T-helper 1 cell treated with Interleukin-12 subunit alpha and Interleukin-12 subunit beta and Interleukin-4 antibody, amounts not matched to agents 30 ng/mL and 1 ng/mL, for 36 hours (primary cell): ENCODE measurements around the gene THBS4. TPM values are rescaled to one million over a fixed set of nuclear protein-coding genes. Genes with fewer than 3 reads are reported as not detected.

Source experiments
- intact Hi-C: fragments of 100-400 bp; cut with micrococcal nuclease; formaldehyde crosslinking; loops from one replicate; pipeline ENCODE4 v1.15.1; 2024
- total RNA-seq: library from RNA; stranded (reverse); gene quantifications from 2 replicates; pipeline ENCODE4 v1.2.3, GENCODE V29; 2022

Gene THBS4
- total RNA-seq, result 0.73 and 1.1 TPM in 2 replicates

DNA sequence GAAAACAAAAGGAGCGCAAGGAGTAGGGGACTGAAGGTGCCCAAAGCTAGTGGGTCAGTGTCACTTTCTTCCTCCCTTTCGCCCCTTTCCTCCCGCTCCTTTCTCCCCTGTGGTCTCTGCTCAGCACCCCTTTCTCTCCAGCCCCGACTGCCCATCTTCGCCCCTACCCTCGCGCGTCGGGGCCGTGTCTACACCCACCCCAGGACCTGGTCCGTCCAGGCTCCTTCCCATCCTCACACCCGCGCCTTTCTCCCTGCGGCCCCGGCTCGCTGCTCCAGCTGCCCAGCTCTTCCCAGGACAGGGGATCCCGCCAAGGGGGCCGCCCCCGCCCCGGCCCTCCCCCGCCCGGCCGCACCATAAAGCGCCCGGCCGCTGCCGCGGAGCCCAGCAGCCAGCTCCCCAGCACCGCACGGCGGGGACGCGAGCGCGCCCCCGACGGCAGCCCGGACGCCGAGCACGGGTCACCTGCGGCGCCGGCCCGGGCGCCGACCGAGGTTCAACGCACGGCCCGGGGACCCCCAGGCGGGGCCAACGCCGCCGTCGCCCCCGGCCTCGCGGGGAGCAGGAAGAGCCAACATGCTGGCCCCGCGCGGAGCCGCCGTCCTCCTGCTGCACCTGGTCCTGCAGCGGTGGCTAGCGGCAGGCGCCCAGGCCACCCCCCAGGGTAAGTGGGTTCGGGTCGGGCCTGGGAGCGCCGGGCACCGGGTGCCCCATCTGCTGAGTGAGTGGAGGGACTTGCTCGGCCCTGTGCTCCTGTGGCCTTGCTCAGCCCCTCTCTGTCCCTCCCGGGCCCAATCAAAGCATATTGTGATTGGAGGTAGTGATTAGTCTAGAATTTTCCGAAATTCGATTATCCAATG lies at the start of gene THBS4:
TSS of gene THBS4 (plus strand) at position 387 of the 860 bp plus-strand sequence. CDS start at position 577, 190 bp downstream.
- intact Hi-C loops, result loop anchor here (5.0 kb wide), 2 partner anchors 108 to 423 kb away; partner anchors contain the start of gene TENT2

DNA sequence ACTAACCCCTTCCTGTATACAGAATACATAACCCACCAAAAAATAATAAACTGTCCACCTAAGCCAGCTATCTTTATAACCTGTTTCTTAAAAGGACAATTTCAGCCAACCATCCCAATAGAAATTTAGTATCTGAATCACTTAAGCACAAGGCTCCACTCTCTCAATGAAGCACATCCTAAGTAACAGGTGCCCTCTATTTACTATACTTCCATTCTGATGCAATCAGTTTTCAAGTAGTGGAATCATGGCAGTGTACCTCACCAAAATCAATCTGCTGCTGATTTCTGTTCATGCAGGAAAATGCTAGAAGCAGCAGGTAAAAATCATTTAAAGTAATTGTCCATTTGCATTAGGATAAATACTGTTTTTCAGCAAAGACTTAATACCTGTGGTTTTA lies 48.9 kb upstream of the THBS4 start:
- intact Hi-C loops, result no loop called here

DNA sequence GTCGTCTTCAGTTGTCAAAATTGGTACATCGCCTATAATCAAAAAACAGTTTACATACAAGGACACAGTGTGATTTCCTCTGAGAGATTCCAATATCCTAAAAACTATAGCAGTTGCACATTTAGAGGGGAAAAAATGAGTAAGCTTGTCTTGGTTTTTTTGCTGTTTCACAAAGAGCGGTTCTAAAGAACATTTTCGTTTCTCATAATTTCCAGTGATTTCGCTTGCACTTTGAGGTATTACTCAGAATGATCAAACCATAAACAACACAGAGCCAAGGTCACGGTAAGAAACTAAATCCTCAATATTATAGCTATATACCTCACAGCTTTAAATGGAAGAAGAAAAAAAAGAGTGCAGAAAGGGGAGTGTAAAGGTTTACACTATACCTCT lies 44.9 kb upstream of the THBS4 start:
- intact Hi-C loops, result loop anchor here (1.0 to 5.0 kb wide), 20 partner anchors 9 to 1628 kb away; partner anchors contain the start of genes ARSB, DHFR, HOMER1 and JMY

DNA sequence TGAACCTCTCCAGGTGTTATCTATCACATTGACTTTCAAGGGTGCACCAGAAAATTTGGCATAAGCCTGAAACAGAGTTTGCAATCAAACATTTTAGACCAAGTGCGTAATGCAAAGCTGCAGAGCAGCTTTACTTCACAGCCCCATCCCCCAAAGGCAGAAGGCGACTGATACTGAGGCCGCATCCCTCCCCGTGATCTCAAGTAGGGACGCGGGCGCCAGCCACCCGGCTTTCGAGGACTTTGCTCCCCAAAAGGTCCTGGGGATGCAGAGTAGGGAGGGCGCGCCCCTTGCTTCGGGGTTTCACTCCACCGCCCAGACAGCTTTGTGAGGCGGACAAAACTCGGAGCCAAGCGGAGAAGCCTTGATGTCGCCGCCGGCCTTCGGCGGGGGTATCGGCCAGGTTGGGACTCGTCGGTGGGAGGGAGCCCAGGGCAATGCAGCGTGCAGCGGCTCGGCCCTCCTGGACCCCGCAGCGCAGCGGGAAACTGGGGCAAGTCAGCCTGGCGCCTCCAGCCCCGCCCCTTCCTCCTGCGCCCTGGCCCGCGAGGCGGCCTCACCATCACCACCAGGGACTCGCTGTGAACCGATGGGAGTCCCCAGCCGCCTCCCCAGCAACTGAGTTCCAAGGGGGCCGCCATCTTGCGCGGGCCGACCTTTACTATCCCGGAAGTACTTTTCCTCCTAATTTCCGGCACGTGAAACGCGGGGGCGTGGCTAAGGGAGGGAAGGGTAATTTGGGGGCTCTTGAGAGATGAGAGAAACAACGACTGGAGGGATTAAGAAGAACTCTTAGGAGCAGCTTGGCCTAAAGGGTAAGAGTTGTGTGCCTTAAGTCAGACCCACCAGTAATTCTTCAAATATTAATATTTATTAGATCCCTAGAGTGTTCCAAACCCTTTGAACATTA lies 44.3 kb upstream of the THBS4 start, which contains the start of gene MTX3:
TSS of gene MTX3 (minus strand) at position 665 of the 910 bp plus-strand sequence. CDS start at position 641, 24 bp downstream.
- intact Hi-C loops, result loop anchor here (1.0 to 5.0 kb wide), 20 partner anchors 10 to 1629 kb away; partner anchors contain the start of genes ARSB, DHFR, HOMER1 and JMY

DNA sequence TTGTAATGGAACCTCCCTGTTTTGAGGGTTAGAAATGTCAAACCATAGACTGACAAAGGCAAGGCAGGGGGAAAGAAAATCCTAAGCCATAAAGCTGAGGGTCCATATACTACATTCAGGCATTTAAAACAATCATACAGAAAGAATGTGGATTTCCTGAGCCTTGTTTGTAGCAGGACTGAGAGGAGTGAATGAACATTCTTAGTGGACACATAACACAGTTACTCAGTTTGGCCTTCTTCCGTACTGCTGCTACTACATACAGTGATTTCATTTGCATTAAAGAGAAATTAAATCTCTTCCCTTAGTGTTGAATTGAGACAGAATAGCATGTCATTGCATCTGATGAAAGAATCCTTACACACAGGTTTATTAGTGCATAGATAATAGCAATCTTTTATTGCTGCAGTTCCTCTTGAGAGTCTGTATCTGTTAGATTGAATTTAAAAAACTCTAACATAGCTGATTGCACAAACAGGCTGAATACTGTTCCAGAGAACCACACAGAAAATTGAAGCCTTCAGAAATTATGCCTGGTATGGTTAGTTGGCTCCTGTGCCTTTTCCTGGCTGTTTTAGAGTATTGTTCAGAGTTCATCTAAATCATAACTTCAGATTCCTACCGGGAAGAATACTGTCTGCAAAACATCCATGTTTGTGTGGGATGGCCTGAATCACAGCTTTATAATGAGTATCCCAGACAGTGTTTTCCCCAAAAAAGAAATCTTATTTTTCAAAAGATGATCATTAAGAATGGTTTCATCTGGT lies 42.1 kb upstream of the THBS4 start:
- intact Hi-C loops, result loop anchor here (5.0 kb wide), 5 partner anchors 66 to 1631 kb away; partner anchors contain the start of gene SCAMP1

DNA sequence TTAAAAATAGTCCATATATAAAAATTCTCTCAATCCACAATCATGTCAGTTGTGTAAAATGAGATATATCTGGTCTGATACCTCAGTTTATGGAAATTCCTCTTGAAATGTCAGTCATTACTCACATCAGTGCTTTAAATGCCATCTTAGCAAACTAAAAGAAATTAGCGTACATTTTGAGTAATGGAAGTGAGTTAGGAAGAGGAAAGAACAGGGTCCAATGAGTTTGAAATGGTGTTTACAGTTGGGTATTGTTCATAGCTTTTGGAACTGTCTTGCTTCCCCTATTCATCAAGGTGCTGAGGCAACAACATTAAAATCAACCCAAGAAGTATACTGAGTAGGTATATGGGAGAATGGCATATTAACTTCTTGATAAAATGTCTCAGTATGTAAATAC lies 35.4 kb upstream of the THBS4 start:
- intact Hi-C loops, result no loop called here

DNA sequence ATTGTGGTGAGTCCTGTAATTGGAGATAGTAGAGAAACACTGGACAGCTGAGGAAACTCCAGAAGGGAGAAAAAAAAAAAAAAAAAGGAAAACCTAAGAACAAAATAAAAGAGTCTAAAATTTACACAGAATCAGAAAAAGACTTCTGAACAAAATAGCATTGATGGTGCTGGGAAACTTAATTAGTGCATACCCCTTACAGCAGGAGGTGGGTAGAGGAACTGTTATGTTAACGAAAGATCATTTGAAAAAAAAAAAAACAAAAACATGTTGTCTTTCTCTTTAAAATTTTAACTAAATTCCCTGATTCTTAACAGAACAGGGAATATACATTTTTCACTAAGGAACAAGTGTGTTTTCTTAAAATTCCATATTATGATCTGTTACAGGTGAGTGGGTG lies 32.5 kb upstream of the THBS4 start:
- intact Hi-C loops, result no loop called here

DNA sequence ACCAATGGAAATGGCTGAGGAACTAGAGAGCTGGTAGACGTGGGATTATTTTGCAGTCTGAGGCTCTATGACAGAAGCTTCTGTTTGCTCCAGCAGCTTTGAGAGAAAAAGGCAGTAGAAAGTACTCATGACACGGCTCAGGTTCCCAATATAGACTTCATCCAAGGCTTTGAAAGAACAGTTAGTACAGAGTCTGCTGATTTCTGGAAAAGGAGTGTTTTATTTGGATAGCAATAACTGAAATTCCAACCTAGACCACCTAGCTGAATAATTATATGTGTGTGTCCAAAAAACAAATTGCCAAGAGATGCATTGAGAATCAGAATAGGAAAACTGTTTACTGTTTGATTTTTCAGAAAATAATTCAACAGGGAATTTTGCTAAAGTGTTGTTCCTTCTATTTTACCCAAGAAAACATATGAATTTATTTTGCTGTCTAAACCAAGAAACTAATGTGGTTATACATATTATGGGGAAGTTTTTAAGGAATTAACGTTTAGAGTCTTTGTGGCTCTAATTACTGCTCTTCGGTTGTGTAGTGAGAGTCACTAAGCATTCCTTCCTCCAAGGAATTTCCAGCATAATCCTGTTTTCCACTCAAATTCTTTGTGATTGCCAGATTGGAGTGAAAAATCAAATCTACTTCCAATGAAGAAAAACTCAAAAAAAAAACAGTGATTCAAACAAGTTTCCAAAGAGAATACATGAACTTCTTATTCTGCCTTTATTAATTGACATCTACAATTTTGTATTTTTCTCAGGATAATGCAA lies 26.0 kb upstream of the THBS4 start:
- intact Hi-C loops, result no loop called here

DNA sequence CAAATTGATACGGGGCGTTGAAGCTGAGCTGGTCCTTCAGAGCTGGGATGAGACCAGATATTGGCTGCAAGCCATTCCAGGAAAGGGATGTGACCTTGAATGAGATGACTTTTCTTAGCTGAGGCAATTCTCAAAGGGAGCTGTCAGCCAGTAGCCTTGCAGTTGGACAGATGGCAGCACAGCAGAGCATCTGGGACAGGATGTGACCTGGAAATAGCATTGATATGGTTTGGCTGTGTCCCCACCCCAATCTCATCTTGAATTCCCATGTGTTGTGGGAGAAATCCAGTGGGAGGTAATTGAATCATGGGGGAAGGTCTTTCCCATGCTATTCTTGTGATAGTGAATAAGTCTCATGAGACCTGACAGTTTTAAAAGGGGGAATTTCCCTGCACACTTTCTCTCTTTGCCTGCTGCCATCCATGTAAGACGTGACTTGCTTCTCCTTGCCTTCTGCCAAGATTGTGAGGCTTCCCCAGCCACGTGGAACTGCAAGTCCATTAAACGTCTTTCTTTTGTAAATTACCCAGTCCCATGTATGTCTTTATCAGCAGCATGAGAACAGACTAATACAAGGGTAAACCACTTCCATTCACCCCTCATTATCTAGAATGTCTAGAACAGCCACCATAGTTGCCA lies 24.3 kb upstream of the THBS4 start:
- intact Hi-C loops, result no loop called here

DNA sequence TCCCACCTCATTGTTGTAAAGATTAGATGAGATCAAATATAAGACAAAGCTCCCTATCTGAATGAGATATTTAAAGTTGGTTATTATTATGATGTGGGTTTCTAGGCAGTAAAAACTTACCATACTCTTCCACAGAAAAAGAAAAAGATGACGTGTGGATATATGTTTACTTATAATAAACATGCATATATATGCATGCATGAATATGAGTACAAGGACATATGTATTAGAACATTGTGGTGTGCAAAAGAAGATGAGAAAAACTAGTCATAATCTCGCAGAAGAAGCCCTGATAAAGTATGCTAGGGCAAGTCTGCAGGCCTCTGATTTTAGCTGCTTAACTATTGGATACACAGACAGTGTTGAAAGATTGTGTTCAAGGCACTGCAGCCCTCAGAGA lies 10.1 kb upstream of the THBS4 start:
- intact Hi-C loops, result no loop called here

DNA sequence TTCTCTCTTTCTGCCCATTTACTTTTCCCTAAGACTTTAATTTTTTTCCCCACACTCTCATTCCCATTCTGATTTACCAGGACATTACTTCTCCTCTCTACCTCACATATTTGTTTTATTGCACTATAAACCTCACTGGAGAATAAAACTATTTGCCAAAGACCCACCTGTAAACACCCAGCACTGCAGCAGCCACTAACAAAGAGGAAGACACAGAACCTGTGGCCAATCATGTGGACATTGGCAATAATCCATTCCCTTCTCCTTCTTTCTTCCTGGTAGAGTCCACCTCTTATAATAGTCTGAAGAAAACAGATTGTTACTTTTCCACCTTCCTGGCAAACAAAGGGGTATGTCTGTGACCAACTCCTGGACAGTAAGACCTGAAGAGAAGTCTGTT lies 8.3 kb upstream of the THBS4 start:
- intact Hi-C loops, result no loop called here

DNA sequence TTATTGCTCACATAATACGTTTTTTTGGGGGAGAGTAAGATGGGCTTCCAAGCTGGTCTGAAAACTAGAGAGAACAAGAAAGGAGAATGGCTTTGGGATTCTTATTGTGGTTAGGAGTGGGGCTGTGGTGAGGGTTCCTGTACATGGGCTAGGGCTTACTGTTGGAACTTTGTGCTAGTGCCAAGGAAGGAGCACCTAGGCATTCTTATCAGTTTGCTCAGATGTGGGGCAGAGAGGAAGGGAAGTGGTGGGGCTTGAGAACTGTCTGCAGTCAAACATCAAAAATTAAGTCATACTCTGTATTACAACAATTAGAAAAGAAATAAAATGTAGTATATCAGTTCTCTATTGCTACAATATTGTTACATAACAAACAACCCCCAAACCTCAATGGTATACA lies 4.0 kb upstream of the THBS4 start:
- intact Hi-C loops, result loop anchor here (5.0 kb wide), 1 partner anchor 104 kb away; no protein-coding TSS in a partner anchor

DNA sequence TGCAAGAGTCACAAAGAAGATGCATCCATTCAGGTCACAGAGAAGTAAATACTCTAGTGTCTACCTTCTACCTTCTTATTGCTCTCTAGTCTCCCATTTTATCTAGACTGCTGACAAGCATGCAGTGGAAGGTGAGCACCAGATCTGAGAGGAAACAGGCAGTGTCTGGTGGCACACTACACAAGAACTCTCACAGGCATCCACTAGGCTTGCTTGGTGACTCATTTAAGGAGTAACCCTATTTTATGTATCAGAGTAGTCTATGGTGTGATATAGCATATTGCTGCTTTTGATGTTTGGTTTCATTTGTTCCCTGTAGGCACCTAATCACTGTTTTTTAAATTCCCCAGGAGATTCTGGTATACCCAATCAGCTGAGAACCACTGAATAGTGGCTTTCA lies 1.6 kb upstream of the THBS4 start:
- intact Hi-C loops, result loop anchor here (1.0 to 5.0 kb wide), 3 partner anchors 43 to 106 kb away; no protein-coding TSS in a partner anchor

DNA sequence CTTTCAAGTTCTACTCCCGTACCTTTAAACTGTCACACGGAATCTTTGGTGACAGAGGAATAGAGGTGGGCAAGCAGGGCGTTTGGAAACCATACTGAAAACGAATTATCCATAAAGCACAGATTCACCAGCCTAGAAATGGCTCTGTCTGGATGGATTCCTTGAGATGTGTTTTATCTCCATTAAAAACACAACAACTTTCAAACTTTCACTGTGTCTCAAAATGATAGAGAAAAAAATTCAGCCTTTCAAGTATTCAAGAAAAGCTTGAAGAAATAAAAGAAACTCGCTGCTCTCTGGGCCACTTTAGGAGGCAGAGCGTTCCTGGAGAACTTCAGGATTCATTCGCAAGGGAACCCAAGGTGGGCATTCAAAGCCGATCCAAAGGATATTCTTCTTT lies 589 bp upstream of the THBS4 start:
- intact Hi-C loops, result loop anchor here (5.0 kb wide), 1 partner anchor 107 kb away; no protein-coding TSS in a partner anchor

DNA sequence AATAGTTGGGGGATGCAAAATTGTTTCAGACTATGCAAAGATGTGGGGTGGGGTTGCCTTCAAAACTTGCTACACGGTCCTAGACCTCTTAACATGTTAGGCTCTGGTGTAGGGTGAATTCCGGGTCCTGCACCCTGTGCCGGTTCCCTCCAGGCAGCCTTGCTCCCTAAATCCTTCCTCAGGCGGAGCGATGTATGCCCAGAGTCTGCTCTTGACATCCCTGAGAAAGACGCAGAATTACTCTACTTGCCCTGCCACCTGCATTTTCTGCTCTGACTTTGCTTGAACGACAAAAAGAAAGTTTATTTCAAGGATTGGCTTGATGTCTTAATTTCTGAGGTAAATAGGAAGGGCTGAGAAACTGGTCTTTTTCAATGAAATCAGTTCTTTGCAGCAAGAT lies 691 bp downstream of the THBS4 start:
- intact Hi-C loops, result loop anchor here (5.0 kb wide), 1 partner anchor 424 kb away; the partner anchor contains the start of gene TENT2

DNA sequence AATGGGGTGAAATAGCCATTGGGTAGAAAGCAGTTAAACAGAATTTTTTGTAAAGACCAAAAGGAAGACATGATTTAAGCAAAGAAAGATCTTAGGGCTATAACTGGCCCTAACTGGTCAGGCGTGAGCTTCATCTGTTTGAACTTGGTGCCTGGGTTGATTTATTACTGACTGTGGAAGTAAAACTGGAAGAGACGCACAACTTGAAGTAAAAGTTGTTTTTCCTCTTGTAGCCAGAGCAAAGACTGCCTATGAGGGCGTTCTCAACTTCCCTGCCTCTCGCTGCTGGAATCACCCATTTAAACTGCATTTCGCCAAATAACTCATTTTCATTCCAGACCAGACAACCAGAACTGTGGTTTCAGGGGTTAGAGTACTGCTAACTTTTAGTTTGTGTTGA lies 1.5 kb downstream of the THBS4 start:
- intact Hi-C loops, result loop anchor here (5.0 kb wide), 1 partner anchor 424 kb away; the partner anchor contains the start of gene TENT2

DNA sequence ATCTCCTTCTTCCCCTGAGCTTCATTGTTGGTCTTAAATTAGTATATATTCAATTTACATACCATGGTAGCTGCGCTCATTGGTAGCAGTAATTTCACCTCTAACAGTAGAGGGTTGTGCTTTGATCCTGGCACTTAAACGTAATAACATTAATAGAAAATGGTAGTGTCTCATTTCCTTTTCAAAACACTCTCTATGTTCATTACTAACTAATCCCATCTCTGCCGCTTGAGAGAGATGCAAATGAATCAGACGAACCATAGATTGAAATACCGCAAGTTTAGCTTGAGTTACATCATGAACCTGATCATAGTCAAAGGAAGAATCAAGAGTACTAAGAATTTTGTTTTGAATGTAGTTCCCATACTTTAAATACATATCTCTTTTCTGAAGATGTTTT lies 2.2 kb downstream of the THBS4 start:
- intact Hi-C loops, result loop anchor here (5.0 kb wide), 1 partner anchor 425 kb away; the partner anchor contains the start of gene TENT2

DNA sequence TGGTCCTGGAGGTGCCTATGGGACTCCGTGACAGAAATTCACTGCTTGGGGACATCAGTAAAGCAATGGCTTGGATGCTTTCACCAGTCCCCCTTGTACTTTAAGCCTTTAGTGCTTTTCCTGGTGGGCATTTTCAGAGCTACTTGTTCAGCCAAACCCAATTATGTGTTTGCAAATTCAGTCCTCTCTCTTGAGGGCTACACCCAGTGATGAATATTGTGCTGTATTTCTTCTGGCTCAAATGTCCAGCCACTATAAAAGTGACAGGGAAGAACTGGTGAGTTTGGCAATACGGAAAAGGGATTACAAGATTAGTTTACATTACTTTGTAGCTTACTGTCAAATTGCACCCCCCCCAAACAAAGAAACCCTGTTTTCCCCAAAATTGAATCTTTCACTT lies 4.5 kb downstream of the THBS4 start:
- intact Hi-C loops, result loop anchor here (5.0 kb wide), 1 partner anchor 427 kb away; the partner anchor contains the start of gene TENT2

DNA sequence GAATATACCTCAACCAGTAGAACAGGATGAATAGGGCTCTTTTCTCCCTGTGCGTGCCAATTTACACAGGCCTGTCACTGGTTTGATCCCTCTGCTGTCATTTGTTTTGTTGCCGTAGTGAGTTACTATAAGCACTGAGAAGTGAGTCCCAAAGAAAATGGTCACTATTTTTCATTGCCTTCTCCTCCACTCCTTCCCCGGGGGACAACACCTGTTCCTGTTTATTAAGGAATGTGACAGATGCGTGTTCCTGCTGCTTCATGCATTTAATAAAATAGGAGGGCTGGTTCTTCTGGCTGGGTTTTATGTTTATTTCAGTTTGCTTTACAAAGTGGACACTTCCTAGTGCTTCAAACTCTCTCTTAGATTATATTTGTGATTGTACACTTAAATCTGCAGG lies 6.4 kb downstream of the THBS4 start:
- intact Hi-C loops, result no loop called here
